ENCODE data around the gene MEI4.
"Not testable (repeated sequence)": the region's sequence is repeated elsewhere in the genome, so short reads cannot be mapped to it uniquely, and the experiment has no call there.

Gene MEI4

GRCh38 chr6:77822265-77822664, 169.4 kb downstream of the MEI4 start:
- DNase-seq = no peak

- DNase-seq = no peak
Measured at GRCh38 chr6:77825204-77825603, 172.4 kb downstream of the MEI4 start.

GRCh38 chr6:77829736-77830135, 176.9 kb downstream of the MEI4 start:
- DNase-seq = no peak

GRCh38 chr6:77833749-77834148, 180.9 kb downstream of the MEI4 start:
- not testable (repeated sequence) for DNase-seq

GRCh38 chr6:77834591-77834996, 181.8 kb downstream of the MEI4 start:
- no peak for DNase-seq

- DNase-seq = no peak
Measured at GRCh38 chr6:77837034-77837784, 184.4 kb downstream of the MEI4 start.

- DNase-seq = no peak
Measured at GRCh38 chr6:77839292-77839691, 186.5 kb downstream of the MEI4 start.

GRCh38 chr6:77844822-77845221, 192.0 kb downstream of the MEI4 start:
- no peak for DNase-seq

- no peak for DNase-seq
Measured at GRCh38 chr6:77853401-77853800, 200.6 kb downstream of the MEI4 start.

- no peak for DNase-seq
Measured at GRCh38 chr6:77856391-77856790, 203.6 kb downstream of the MEI4 start.

- DNase-seq = no peak
Measured at GRCh38 chr6:77857421-77857820, 204.6 kb downstream of the MEI4 start.

- DNase-seq = no peak
Measured at GRCh38 chr6:77876300-77876699, 223.5 kb downstream of the MEI4 start.

- no peak for DNase-seq
Measured at GRCh38 chr6:77879527-77879926, 226.7 kb downstream of the MEI4 start.

GRCh38 chr6:77880501-77880900, 227.7 kb downstream of the MEI4 start:
- DNase-seq = no peak

GRCh38 chr6:77883851-77884250, 231.0 kb downstream of the MEI4 start:
- no peak for DNase-seq

- no peak for DNase-seq
Measured at GRCh38 chr6:77893391-77893790, 240.6 kb downstream of the MEI4 start.

- no peak for DNase-seq
Measured at GRCh38 chr6:77906070-77906469, 253.2 kb downstream of the MEI4 start.

- DNase-seq = no peak
Measured at GRCh38 chr6:77910826-77911225, 258.0 kb downstream of the MEI4 start.

GRCh38 chr6:77926198-77926751, 273.4 kb downstream of the MEI4 start:
- DNase-seq = no peak

GRCh38 chr6:77930382-77930781, 277.5 kb downstream of the MEI4 start:
- no peak for DNase-seq

GRCh38 chr6:77930952-77931351, 278.1 kb downstream of the MEI4 start:
- DNase-seq = no peak

- DNase-seq = no peak
Measured at GRCh38 chr6:77962070-77962469, 309.2 kb downstream of the MEI4 start.

- DNase-seq = no peak
Measured at GRCh38 chr6:77965449-77965848, 312.6 kb downstream of the MEI4 start.

- no peak for DNase-seq
Measured at GRCh38 chr6:77972334-77972733, 319.5 kb downstream of the MEI4 start.

Measured in stimulated activated CD4-positive, alpha-beta T cell treated with anti-CD3 and anti-CD28 coated beads, Interleukin-1b, Interleukin-23, amount 100 ng/mL, for 48 hours (primary cell).